Measurements from ENCODE around the gene RBFOX2. TPM values are rescaled to one million over a fixed set of nuclear protein-coding genes. Genes with fewer than 3 reads are reported as not detected.
"Not testable (repeated sequence)": the region's sequence is repeated elsewhere in the genome, so short reads cannot be mapped to it uniquely, and the experiment has no call there.

The RBFOX2 gene
- total RNA-seq, 5 donors from 2014 or later (not counting 1 experiment from before 2014, with no cell fraction given): 0.73 to 1.5 (median 1.4) TPM

DNA sequence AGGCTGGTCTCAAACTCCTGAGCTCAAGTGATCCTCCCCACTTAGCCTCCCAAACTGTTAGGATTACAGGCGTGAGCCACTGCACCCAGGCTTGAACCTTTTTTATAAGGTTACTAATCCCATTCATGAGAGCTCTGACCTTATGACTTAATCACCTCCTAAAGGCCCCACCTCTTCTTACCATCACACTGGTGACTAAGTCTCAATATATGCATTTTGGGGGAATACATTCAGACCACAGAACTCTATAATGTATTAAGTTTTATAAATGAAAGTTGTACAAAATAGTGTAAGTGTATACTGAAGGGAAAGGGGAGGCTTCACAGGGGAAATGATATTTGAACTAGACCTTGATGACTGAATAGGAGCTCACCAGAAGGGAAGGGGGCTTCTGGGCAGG is 28.4 kb upstream of the RBFOX2 start:
- no peak overlapping the region for H3K27ac Mint-ChIP-seq
- Histone ChIP-seq H3K9me3 (no peaks in the 10 kb centered on the region), H3K4me1 (ENCODE audit: control insufficient read depth in 1 of 2, extremely low read depth in 1 of 2, insufficient read depth in 2 of 2, low read length in 2 of 2) (no peaks in the 10 kb centered on the region), H3K27ac (ENCODE audit: low read length) (no peak overlapping the region), H3K27me3 (replicated peaks in 1 of 2; ENCODE audit: control insufficient read depth in 2 of 2, extremely low read depth in 1 of 2, insufficient read depth in 2 of 2, low read length in 1 of 2) (peaks cover 0 to 8% of the 10 kb centered on the region in 2 experiments), H3K4me3 (ENCODE audit: control insufficient read depth in 1 of 2, extremely low read depth in 1 of 2, low read length in 1 of 2) (no peak overlapping the region), H3K36me3 (ENCODE audit: control insufficient read depth in 2 of 2, extremely low read depth in 1 of 2, insufficient read depth in 1 of 2, low read length in 1 of 2) (no peaks in the 10 kb centered on the region)
- peaks cover 0 to 5% (median 4%) of the 10 kb centered on the region in 3 donors for H3K4me1 Mint-ChIP-seq
- WGBS (ENCODE audit: insufficient coverage): no CpG with 5 or more reads among the region's 1 CpG
- CTCF ChIA-PET: interaction anchor here (0.6 to 1.3 kb wide), 3 partner anchors 8 to 757 kb away, joined by 3 to 6 read pairs (median 4); partner anchors contain the start of gene TOM1 (in 1 of the 2)
- ATAC-seq (replicated peaks in 1 of 4) (no peak), DNase-seq (no peak)
- H3K36me3 Mint-ChIP-seq: no peaks in the 10 kb centered on the region
- POLR2A ChIA-PET: no interaction called here
- no peaks in the 10 kb centered on the region for H3K9me3 Mint-ChIP-seq
- H3K27me3 Mint-ChIP-seq: peaks cover 17% of the 10 kb centered on the region in 2 donors
- H3K4me3 Mint-ChIP-seq: no peak overlapping the region

DNA sequence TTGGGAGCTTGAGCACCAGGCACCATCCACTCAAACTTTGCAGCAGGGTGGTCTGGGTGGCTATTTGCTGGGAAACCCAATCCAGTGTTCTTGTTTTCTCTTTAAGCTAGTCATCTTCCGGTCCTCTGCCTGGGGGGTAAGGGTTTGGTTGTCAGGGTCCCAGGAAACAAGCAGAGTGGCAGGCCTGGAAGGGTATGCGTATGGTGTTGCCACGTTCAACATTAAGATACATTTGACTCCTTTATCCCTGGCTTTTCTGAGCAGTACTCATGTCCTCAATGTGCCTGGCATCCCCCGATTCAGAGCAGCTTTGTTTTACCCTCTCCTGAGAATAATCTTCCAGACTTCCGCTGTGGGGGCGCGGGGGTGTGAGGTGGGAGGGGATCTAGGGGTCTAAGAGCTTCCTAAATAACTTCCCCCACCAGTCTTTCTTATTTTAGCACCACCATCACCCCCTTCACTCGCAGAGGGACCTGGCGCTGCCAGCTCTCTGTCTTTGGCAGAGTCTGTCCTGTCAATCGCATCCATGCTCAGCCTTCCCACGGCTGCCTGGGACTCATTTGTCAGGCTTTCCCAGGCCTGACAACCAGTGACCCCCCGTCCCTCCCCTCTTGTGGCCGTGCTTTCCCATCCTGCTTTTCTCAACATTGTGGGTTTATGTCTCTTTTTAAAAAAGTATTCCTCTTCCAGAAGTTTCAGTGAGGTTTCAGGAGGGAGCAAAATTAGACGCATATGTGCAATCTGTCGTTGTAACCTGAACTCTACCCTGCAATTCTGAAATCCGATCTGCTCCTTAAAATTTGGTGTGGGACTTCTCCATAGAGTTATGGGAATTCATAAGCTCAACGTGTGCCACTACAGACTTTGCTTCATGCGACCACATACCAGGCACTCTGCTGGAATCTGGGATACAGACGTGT is 27.0 kb upstream of the RBFOX2 start:
- Mint-ChIP-seq H3K4me1 (peaks cover 0 to 5% (median 4%) of the 10 kb centered on the region in 3 donors), H3K27ac (no peak overlapping the region), H3K36me3 (no peaks in the 10 kb centered on the region), H3K27me3 (peaks cover 17% of the 10 kb centered on the region in 2 donors), H3K4me3 (no peak overlapping the region), H3K9me3 (no peaks in the 10 kb centered on the region)
- ATAC-seq (replicated peaks in 1 of 4) (no peak), DNase-seq (no peak)
- no peaks in the 10 kb centered on the region for H3K36me3 ChIP-seq (ENCODE audit: control insufficient read depth in 2 of 2, extremely low read depth in 1 of 2, insufficient read depth in 1 of 2, low read length in 1 of 2)
- CTCF ChIA-PET: interaction anchor here in 1 of 2 donors (0.6 kb wide), 1 partner anchor 89 kb away, joined by 3 read pairs; no protein-coding TSS in a partner anchor
- H3K9me3 ChIP-seq: no peaks in the 10 kb centered on the region
- no peak overlapping the region for H3K4me3 ChIP-seq (ENCODE audit: control insufficient read depth in 1 of 2, extremely low read depth in 1 of 2, low read length in 1 of 2)
- H3K27me3 ChIP-seq (replicated peaks in 1 of 2; ENCODE audit: control insufficient read depth in 2 of 2, extremely low read depth in 1 of 2, insufficient read depth in 2 of 2, low read length in 1 of 2): peaks cover 0 to 8% of the 10 kb centered on the region in 2 experiments
- no peaks in the 10 kb centered on the region for H3K4me1 ChIP-seq (ENCODE audit: control insufficient read depth in 1 of 2, extremely low read depth in 1 of 2, insufficient read depth in 2 of 2, low read length in 2 of 2)
- H3K27ac ChIP-seq (ENCODE audit: low read length): no peak overlapping the region
- 86% methylated on average over 4 of the region's 19 CpGs for WGBS (ENCODE audit: insufficient coverage)
- POLR2A ChIA-PET: interaction anchor here in 1 of 2 donors (0.6 kb wide), 1 partner anchor 17 kb away, joined by 3 read pairs; no protein-coding TSS in a partner anchor

DNA sequence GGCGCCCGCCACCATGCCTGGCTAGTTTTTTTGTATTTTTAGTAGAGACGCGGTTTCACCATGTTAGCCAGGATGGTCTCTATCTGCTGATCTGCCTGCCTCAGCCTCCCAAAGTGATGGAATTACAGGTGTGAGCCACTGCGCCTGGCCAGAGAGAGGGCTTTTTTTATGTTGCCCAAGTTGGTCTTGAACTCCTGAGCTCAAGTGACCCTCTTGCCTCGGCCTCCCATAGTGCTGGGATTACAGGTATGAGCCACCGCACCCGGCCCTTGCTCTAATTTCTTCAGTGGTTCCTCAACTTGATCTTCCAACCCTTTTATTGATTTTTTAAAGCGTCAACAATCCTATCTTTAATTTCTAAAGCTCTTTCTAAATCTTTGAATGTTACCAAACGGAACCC is 25.8 kb upstream of the RBFOX2 start:
- 90% methylated on average over 3 of the region's 10 CpGs for WGBS (ENCODE audit: insufficient coverage)
- H3K27ac ChIP-seq (ENCODE audit: low read length); ATAC-seq (replicated peaks in 1 of 4); DNase-seq; H3K36me3 Mint-ChIP-seq; H3K27me3 ChIP-seq (replicated peaks in 1 of 2; ENCODE audit: control insufficient read depth in 2 of 2, extremely low read depth in 1 of 2, insufficient read depth in 2 of 2, low read length in 1 of 2); H3K27ac Mint-ChIP-seq; H3K9me3 Mint-ChIP-seq; H3K36me3 ChIP-seq (ENCODE audit: control insufficient read depth in 2 of 2, extremely low read depth in 1 of 2, insufficient read depth in 1 of 2, low read length in 1 of 2); H3K4me1 ChIP-seq (ENCODE audit: control insufficient read depth in 1 of 2, extremely low read depth in 1 of 2, insufficient read depth in 2 of 2, low read length in 2 of 2); CTCF ChIA-PET; H3K4me3 Mint-ChIP-seq; H3K4me1 Mint-ChIP-seq; H3K9me3 ChIP-seq; H3K4me3 ChIP-seq (ENCODE audit: control insufficient read depth in 1 of 2, extremely low read depth in 1 of 2, low read length in 1 of 2): not testable (repeated sequence)
- POLR2A ChIA-PET: interaction anchor here in 1 of 2 donors (0.5 kb wide), 1 partner anchor 212 kb away, joined by 7 read pairs; no protein-coding TSS in a partner anchor
- H3K27me3 Mint-ChIP-seq: peaks cover 17% of the 10 kb centered on the region in 2 donors

- H3K4me3 Mint-ChIP-seq: no peak overlapping the region
- H3K9me3 ChIP-seq: no peaks in the 10 kb centered on the region
- no peaks in the 10 kb centered on the region for H3K36me3 Mint-ChIP-seq
- H3K9me3 Mint-ChIP-seq: no peaks in the 10 kb centered on the region
- H3K27ac Mint-ChIP-seq: no peak overlapping the region
- POLR2A ChIA-PET: no interaction called here
- peaks cover 17% of the 10 kb centered on the region in 2 donors for H3K27me3 Mint-ChIP-seq
- peaks cover 0 to 5% (median 4%) of the 10 kb centered on the region in 3 donors for H3K4me1 Mint-ChIP-seq
- no CpG with 5 or more reads among the region's 1 CpG for WGBS (ENCODE audit: insufficient coverage)
- DNase-seq (no peak), ATAC-seq (replicated peaks in 1 of 4) (no peak)
- CTCF ChIA-PET: no interaction called here
- no peaks in the 10 kb centered on the region for H3K36me3 ChIP-seq (ENCODE audit: control insufficient read depth in 2 of 2, extremely low read depth in 1 of 2, insufficient read depth in 1 of 2, low read length in 1 of 2)
- H3K4me1 ChIP-seq (ENCODE audit: control insufficient read depth in 1 of 2, extremely low read depth in 1 of 2, insufficient read depth in 2 of 2, low read length in 2 of 2): no peaks in the 10 kb centered on the region
- no peak overlapping the region for H3K4me3 ChIP-seq (ENCODE audit: control insufficient read depth in 1 of 2, extremely low read depth in 1 of 2, low read length in 1 of 2)
- H3K27ac ChIP-seq (ENCODE audit: low read length): no peak overlapping the region
- H3K27me3 ChIP-seq (replicated peaks in 1 of 2; ENCODE audit: control insufficient read depth in 2 of 2, extremely low read depth in 1 of 2, insufficient read depth in 2 of 2, low read length in 1 of 2): peaks cover 0 to 8% of the 10 kb centered on the region in 2 experiments
These were observed 24.9 kb upstream of the RBFOX2 start for GRCh38 chr22:36053242-36054147.

GRCh38 chr22:36052505-36052941 is 23.9 kb upstream of the RBFOX2 start:
- Mint-ChIP-seq H3K4me3 (no peak overlapping the region), H3K27ac (no peak overlapping the region), H3K4me1 (peaks cover 0 to 5% (median 4%) of the 10 kb centered on the region in 3 donors), H3K36me3 (no peaks in the 10 kb centered on the region), H3K9me3 (no peaks in the 10 kb centered on the region), H3K27me3 (peaks cover 17% of the 10 kb centered on the region in 2 donors)
- H3K4me3 ChIP-seq (ENCODE audit: control insufficient read depth in 1 of 2, extremely low read depth in 1 of 2, low read length in 1 of 2): no peak overlapping the region
- DNase-seq (peak in 1 of 35 experiments; percentile 2), ATAC-seq (replicated peaks in 1 of 4) (peak in 3 of 4 experiments; percentile 48 to 60 (median 59))
- 74% methylated on average over 4 of the region's 5 CpGs for WGBS (ENCODE audit: insufficient coverage)
- no peak overlapping the region for H3K27ac ChIP-seq (ENCODE audit: low read length)
- H3K36me3 ChIP-seq (ENCODE audit: control insufficient read depth in 2 of 2, extremely low read depth in 1 of 2, insufficient read depth in 1 of 2, low read length in 1 of 2): no peaks in the 10 kb centered on the region
- POLR2A ChIA-PET: no interaction called here
- CTCF ChIA-PET: interaction anchor here in 1 of 2 donors (1.0 kb wide), 1 partner anchor 13 kb away, joined by 4 read pairs; no protein-coding TSS in a partner anchor
- H3K27me3 ChIP-seq (replicated peaks in 1 of 2; ENCODE audit: control insufficient read depth in 2 of 2, extremely low read depth in 1 of 2, insufficient read depth in 2 of 2, low read length in 1 of 2): peaks cover 0 to 13% of the 10 kb centered on the region in 2 experiments
- H3K4me1 ChIP-seq (ENCODE audit: control insufficient read depth in 1 of 2, extremely low read depth in 1 of 2, insufficient read depth in 2 of 2, low read length in 2 of 2): no peaks in the 10 kb centered on the region
- no peaks in the 10 kb centered on the region for H3K9me3 ChIP-seq

- H3K4me3 Mint-ChIP-seq: no peak overlapping the region
- CTCF ChIA-PET: no interaction called here
These were observed 21.0 kb upstream of the RBFOX2 start for GRCh38 chr22:36049678-36049997.

More at GRCh38 chr22:36049678-36049997, 21.0 kb upstream of the RBFOX2 start:
- ATAC-seq (replicated peaks in 1 of 4) (no peak), DNase-seq (no peak)
- no peaks in the 10 kb centered on the region for H3K36me3 ChIP-seq (ENCODE audit: control insufficient read depth in 2 of 2, extremely low read depth in 1 of 2, insufficient read depth in 1 of 2, low read length in 1 of 2)
- Mint-ChIP-seq H3K4me1 (peaks cover 0 to 5% (median 4%) of the 10 kb centered on the region in 3 donors), H3K36me3 (no peaks in the 10 kb centered on the region), H3K9me3 (no peaks in the 10 kb centered on the region), H3K27me3 (peaks cover 7 to 10% of the 10 kb centered on the region in 2 donors), H3K27ac (no peak overlapping the region)
- H3K4me1 ChIP-seq (ENCODE audit: control insufficient read depth in 1 of 2, extremely low read depth in 1 of 2, insufficient read depth in 2 of 2, low read length in 2 of 2): no peaks in the 10 kb centered on the region
- WGBS (ENCODE audit: insufficient coverage): 94% methylated on average over 2 of the region's 2 CpGs
- H3K9me3 ChIP-seq: no peaks in the 10 kb centered on the region
- H3K27ac ChIP-seq (ENCODE audit: low read length): no peak overlapping the region
- H3K4me3 ChIP-seq (ENCODE audit: control insufficient read depth in 1 of 2, extremely low read depth in 1 of 2, low read length in 1 of 2): no peak overlapping the region
- peaks cover 0 to 9% of the 10 kb centered on the region in 2 experiments for H3K27me3 ChIP-seq (replicated peaks in 1 of 2; ENCODE audit: control insufficient read depth in 2 of 2, extremely low read depth in 1 of 2, insufficient read depth in 2 of 2, low read length in 1 of 2)
- POLR2A ChIA-PET: interaction anchor here in 1 of 2 donors (0.8 kb wide), 1 partner anchor 51 kb away, joined by 7 read pairs; no protein-coding TSS in a partner anchor

All from T-cell (primary cell).